ENCODE data around the gene SOX13. TPM values are rescaled to one million over a fixed set of nuclear protein-coding genes. Genes with fewer than 3 reads are reported as not detected.

SOX13 gene
- total RNA-seq, 1 experiment from 2014 or later, result 53.0 TPM

DNA sequence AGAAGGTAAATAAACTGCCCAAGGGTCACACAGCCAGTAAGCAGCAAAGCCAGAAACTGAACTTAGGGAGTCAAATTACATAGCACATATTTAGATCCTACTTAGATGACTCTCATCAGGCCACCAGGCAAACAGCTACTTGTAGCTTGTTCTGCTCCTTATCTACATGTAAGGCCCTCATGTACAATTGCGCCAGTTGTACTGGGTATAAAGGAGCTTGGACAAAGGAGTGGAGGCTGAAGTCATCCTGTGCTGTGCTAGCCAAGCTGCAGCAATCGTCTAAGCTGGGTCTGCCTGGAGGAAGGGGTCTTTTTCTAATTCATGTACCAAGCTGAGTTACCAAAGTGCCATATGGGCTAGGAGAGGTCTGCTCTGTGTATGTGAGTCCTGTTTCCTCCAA is 66.2 kb downstream of the SOX13 start:
- Histone ChIP-seq H3K4me1 (ENCODE audit: control insufficient read depth, insufficient read depth, low read length) (no peaks in the 10 kb centered on the region), H3K9me3 (ENCODE audit: control insufficient read depth, insufficient read depth, low read depth, low read length) (no peaks in the 10 kb centered on the region), H3K36me3 (ENCODE audit: control insufficient read depth, insufficient read depth, low read length) (no peaks in the 10 kb centered on the region), H3K4me3 (ENCODE audit: low read depth in 2 of 2, low read length in 2 of 2) (no peak overlapping the region), H3K27ac (ENCODE audit: low read length) (no peak overlapping the region), H3K27me3 (ENCODE audit: control insufficient read depth, insufficient read depth, low read length) (no peaks in the 10 kb centered on the region)
- no TSS peak for BruUV-seq (replicated peaks)
- ATAC-seq (no peak), DNase-seq (ENCODE audit: low read depth, low spot score) (no peak)
- TF ChIP-seq POLR2AphosphoS5 (IDR thresholded peaks at IDR 0.05; ENCODE audit: low read depth, low read length), result no peak
- TF ChIP-seq CTCF (IDR thresholded peaks at IDR 0.05), result no peak
- TF ChIP-seq, protein P1, sequence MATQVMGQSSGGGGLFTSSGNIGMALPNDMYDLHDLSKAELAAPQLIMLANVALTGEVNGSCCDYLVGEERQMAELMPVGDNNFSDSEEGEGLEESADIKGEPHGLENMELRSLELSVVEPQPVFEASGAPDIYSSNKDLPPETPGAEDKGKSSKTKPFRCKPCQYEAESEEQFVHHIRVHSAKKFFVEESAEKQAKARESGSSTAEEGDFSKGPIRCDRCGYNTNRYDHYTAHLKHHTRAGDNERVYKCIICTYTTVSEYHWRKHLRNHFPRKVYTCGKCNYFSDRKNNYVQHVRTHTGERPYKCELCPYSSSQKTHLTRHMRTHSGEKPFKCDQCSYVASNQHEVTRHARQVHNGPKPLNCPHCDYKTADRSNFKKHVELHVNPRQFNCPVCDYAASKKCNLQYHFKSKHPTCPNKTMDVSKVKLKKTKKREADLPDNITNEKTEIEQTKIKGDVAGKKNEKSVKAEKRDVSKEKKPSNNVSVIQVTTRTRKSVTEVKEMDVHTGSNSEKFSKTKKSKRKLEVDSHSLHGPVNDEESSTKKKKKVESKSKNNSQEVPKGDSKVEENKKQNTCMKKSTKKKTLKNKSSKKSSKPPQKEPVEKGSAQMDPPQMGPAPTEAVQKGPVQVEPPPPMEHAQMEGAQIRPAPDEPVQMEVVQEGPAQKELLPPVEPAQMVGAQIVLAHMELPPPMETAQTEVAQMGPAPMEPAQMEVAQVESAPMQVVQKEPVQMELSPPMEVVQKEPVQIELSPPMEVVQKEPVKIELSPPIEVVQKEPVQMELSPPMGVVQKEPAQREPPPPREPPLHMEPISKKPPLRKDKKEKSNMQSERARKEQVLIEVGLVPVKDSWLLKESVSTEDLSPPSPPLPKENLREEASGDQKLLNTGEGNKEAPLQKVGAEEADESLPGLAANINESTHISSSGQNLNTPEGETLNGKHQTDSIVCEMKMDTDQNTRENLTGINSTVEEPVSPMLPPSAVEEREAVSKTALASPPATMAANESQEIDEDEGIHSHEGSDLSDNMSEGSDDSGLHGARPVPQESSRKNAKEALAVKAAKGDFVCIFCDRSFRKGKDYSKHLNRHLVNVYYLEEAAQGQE (IDR thresholded peaks at IDR 0.05; ENCODE audit: insufficient read depth in 1 of 2, low read depth in 2 of 2, low read length in 1 of 2), result no peak
- TF ChIP-seq TCF7L2 (IDR thresholded peaks at IDR 0.05; ENCODE audit: low read depth, low read length), result no peak
- TF ChIP-seq SIN3A (IDR thresholded peaks at IDR 0.05; ENCODE audit: borderline replicate concordance, insufficient read depth, low read depth, low read length), result no peak
- ChIA-PET POLR2A (interaction anchor here (0.5 kb wide), 1 partner anchor 270 kb away, joined by 3 read pairs; no protein-coding TSS in a partner anchor), CTCF (no interaction called here)
- intact Hi-C loops (cut with micrococcal nuclease; ENCODE audit: unreplicated experiment), result no loop called here
- in situ Hi-C loops (cut with HindIII; ENCODE audit: low pct_unique_long_range_greater_than_20kb, low sequenced_read_pairs), result loop anchor here (25.0 kb wide), 1 partner anchor 277 kb away; the partner anchor contains the start of gene SNRPE

DNA sequence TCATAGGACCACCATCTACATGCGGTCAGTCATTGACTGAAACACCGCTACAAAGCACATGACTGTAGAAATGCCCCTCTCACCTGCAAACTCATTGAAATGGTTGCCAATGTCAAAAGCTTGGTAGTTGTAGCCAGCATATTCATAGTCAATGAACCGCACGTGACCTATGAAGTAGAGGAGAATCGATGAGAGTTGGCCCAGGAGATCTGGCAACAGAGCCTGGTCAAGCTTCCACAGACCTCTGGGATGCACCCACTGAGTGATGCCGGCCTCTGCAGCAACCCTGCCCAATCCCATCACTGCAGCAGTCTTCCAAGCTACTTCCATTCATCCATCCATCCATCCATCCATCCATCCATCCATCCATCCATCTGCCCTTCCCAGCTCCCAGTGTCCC is 67.0 kb downstream of the SOX13 start:
- ChIA-PET POLR2A (no interaction called here), CTCF (interaction anchor here (0.7 to 1.2 kb wide), 2 partner anchors 11 to 300 kb away, joined by 4 to 7 read pairs; no protein-coding TSS in a partner anchor)
- H3K4me3 ChIP-seq (ENCODE audit: low read depth in 2 of 2, low read length in 2 of 2), result no peak overlapping the region
- no peaks in the 10 kb centered on the region for H3K4me1 ChIP-seq (ENCODE audit: control insufficient read depth, insufficient read depth, low read length)
- in situ Hi-C loops (cut with HindIII; ENCODE audit: low pct_unique_long_range_greater_than_20kb, low sequenced_read_pairs), result loop anchor here (25.0 kb wide), 1 partner anchor 278 kb away; the partner anchor contains the start of gene SNRPE
- intact Hi-C loops (cut with micrococcal nuclease; ENCODE audit: unreplicated experiment), result no loop called here
- no peaks in the 10 kb centered on the region for H3K27me3 ChIP-seq (ENCODE audit: control insufficient read depth, insufficient read depth, low read length)
- TF ChIP-seq POLR2AphosphoS5 (IDR thresholded peaks at IDR 0.05; ENCODE audit: low read depth, low read length) (no peak), SIN3A (IDR thresholded peaks at IDR 0.05; ENCODE audit: borderline replicate concordance, insufficient read depth, low read depth, low read length) (no peak)
- TF ChIP-seq, protein P1 (IDR thresholded peaks at IDR 0.05; ENCODE audit: insufficient read depth in 1 of 2, low read depth in 2 of 2, low read length in 1 of 2), result no peak
- no peak for ATAC-seq
- H3K36me3 ChIP-seq (ENCODE audit: control insufficient read depth, insufficient read depth, low read length), result no peaks in the 10 kb centered on the region
- DNase-seq (ENCODE audit: low read depth, low spot score), result no peak
- no peaks in the 10 kb centered on the region for H3K9me3 ChIP-seq (ENCODE audit: control insufficient read depth, insufficient read depth, low read depth, low read length)
- no peak overlapping the region for H3K27ac ChIP-seq (ENCODE audit: low read length)
- no TSS peak for BruUV-seq (replicated peaks)

All from Panc1 (cell line).